ENCODE measurements around the gene GPRIN1. TPM values are rescaled to one million over a fixed set of nuclear protein-coding genes. Genes with fewer than 3 reads are reported as not detected.

The GPRIN1 gene
- 4.3 and 5.3 TPM in 2 replicates for total RNA-seq

DNA sequence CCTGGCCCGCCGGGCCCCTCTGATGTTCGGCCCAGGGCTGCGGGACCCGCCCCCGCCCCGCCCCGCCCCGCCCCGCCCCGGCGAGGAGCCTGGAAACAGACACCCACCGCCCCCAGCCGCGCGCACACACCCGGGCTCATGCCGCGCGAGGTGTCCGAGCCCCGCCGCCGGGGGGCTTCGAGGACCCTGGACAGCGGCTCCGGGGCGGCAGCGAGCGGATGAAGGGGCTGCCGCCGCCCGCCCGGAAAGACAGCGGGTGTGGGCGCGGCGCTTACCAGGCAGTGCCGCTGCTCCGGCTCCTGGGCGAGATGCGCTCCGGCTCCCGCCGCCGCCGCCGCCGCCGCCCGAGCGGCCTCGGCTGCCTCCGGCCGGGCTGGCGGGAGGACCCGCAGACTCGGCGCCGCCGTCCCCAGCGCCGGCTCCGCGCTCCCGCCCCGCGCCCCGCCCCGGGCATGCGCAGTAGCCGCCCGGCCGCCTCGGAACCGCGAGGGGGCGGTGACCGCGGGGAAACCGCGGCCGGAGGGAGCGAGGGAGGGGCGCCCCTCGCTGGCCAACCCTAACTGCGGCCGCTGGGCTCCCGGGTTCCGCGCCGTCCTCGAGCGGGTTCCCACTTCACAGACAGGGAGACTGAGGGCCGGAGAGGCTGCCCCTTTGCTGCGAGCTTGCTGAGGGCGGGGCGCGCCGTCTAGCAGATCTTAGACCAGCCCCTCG is at the start of gene GPRIN1:
Gene GPRIN1 (minus strand): TSS at position 433 of the 711 bp plus-strand sequence. CDS start 10,322 bp downstream, outside the sequence.

DNA sequence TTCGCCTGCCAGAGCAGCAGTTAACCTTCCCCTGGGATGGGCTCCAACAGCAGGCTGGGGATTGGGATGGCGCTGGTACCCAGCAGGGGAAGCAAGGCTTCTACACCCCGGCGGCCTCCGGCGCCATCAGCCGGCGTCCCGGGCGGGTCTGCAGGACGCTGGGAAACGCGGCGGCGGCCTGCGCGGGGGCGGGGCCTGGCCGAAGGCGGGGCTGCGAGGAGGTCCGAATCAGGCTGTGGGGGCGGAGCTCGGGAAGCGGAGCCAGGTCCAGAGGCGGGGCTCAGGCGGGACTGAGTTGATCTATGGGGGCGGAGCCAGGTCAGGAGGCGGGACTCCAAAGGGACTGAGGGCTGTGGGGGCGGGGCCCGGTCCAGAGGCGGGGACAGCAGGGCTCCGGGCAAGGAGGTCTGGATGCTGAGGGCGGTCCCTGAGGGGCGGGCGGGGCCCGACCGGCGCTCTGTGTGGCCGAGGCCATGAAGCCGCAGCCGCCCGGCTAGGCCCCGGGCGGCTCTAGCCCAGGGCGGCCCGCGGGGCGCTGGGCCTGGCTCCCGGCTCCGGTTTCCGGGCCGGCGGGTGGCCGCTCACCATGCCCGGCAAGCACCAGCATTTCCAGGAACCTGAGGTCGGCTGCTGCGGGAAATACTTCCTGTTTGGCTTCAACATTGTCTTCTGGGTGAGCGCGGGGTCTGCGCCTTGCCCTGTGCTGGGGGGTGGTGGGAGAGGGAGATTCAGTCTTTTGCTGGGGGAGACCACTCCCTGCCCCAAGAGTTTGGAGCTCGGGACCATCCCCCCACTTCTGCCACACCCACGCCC is 37.3 kb upstream of the GPRIN1 start, which contains the start of gene TSPAN17:
Gene TSPAN17 (plus strand): TSS at position 455 of the 813 bp plus-strand sequence. CDS start 132 bp downstream, at position 587.

DNA sequence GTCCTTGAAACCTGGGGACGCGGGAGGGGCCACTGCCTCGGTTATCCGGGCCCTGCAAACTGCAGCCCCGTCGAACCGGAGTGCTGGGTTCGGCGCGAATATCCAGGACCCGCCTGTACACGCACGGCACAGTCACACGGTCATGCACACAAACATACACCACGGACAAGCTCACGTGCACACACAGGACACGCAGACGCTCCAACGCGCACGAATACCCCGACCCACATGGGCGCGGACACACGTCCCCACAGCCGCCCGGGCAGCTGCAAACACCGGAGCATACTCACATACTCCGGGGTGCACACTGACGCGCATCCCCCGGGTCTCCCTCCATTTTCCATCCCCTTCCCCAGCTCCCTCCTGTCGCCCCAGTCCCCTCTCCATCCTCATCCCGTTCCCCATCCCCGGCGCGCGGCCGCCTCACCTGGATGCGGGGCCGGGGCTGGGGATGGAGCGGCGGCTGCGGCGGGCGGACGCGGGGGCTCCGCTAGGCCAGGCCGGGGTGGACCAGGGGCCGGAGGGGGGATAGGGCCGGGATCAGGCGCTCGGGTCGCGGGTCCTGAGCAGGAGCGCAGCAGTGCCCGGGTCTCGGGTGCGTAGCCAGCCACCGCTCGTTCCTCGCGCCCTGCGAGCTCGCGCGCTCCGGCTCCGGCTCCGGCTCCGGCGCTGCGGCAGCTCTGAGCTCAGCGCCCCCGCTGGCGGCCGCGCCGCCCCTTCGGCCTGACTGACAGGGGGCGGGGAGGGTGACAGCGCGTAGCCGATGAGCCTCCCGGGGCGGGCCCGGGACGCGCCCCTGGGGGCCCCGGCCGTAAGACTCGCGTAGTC is 20.1 kb upstream of the GPRIN1 start, which contains the start of the genes EIF4E1B and SNCB:
Gene EIF4E1B (plus strand): TSS at position 823 of the 828 bp plus-strand sequence. CDS start 12,113 bp downstream, outside the sequence.
Gene SNCB (minus strand): TSS at position 682 of the 828 bp plus-strand sequence. CDS start 880 bp downstream, outside the sequence.

DNA sequence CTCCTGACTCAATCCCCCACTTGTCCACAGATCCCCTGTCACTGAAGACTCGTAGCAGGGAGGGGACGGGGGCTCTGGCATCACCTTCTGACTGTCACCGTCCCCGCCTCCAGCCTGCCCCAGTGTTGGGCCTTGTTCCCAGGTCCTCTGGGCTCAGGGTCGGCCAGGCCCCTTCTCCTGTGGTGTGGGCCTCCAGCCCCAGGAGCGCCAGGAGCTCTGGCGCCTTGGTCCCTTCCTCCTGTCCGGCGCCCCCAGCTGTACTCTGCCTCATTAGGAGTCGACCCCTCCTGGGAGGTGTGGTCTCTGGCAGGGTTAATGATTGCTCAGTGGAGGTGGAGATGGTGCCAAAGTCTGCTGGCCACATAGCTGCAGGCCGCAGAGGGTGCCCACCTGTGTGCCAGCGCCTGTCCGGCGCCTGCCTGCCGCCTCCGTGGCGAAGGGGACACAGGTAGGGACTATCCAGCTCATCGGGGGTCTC is 61.0 kb downstream of the GPRIN1 start, which contains the start of gene CDHR2:
Gene CDHR2 (plus strand): TSS at position 376 of the 478 bp plus-strand sequence. CDS start 16,011 bp downstream, outside the sequence.

Other genes starting within 250 kb of the GPRIN1 start
- gene KIAA1191, start 248.4 kb downstream of the GPRIN1 start, total RNA-seq: 104 and 118 TPM in 2 replicates
- 2.0 and 3.4 TPM in 2 replicates for gene ARL10, start 244.7 kb downstream of the GPRIN1 start, total RNA-seq
- gene NOP16, start 221.6 kb downstream of the GPRIN1 start, total RNA-seq: 6.3 and 7.8 TPM in 2 replicates
- 92.0 and 100 TPM in 2 replicates for gene HIGD2A, start 221.4 kb downstream of the GPRIN1 start, total RNA-seq
- 130 and 133 TPM in 2 replicates for gene CLTB, start 193.6 kb downstream of the GPRIN1 start, total RNA-seq
- 36.0 and 48.2 TPM in 2 replicates for gene FAF2, start 161.8 kb downstream of the GPRIN1 start, total RNA-seq
- 0.58 and 1.4 TPM in 2 replicates for gene RNF44, start 72.8 kb downstream of the GPRIN1 start, total RNA-seq
- gene CDHR2, start 60.8 kb downstream of the GPRIN1 start, total RNA-seq: not detected in 2 replicates
- gene SNCB, start 20.4 kb upstream of the GPRIN1 start, total RNA-seq: not detected in 2 replicates
- not detected in 2 replicates for gene EIF4E1B, start 20.5 kb upstream of the GPRIN1 start, total RNA-seq
- 34.0 and 39.3 TPM in 2 replicates for gene TSPAN17, start 37.3 kb upstream of the GPRIN1 start, total RNA-seq
- gene UNC5A, start 200.4 kb upstream of the GPRIN1 start, total RNA-seq: under 0.01 and 0.18 TPM in 2 replicates